GM19455 (cell line): Measurements from ENCODE around the gene TDP1.
A peak's percentile ranks its signal among the peaks of the same experiment; 100 is the strongest.
"Not testable (repeated sequence)": the region's sequence is repeated elsewhere in the genome, so short reads cannot be mapped to it uniquely, and the experiment has no call there.

Experiments used
- ATAC-seq: cut with Tn5 transposase; IDR thresholded peaks from one replicate; pipeline ENCODE4 v1.9.1; 2021; ENCODE audit not compliant: unreplicated experiment

Gene TDP1

GRCh38 chr14:90042496-90043252, 86.9 kb downstream of the TDP1 start:
- ATAC-seq: no peak

DNA sequence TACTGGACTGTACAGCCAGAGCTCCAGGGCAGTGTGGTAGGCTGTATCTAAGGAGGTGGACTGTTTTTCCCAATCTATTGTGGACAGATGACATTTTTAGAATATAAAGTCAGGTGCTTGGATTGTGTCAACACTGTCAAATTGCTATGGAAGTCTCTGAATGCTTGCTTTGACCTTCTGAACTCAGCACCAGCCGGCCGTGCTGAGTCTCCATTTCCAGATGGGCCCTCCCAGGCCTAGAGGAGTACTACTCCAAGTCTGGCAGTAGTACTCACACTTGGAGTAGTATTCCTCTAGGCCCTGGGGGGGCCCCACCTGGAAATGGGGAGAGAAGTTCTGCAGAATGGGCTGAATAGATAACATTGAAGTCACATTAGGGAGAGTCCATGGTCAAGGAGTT, 89.9 kb downstream of the TDP1 start:
- no peak for ATAC-seq

- no peak for ATAC-seq
Observed at GRCh38 chr14:90049390-90049789, 93.7 kb downstream of the TDP1 start.

- no peak for ATAC-seq
Observed at GRCh38 chr14:90050271-90050670, 94.5 kb downstream of the TDP1 start.

DNA sequence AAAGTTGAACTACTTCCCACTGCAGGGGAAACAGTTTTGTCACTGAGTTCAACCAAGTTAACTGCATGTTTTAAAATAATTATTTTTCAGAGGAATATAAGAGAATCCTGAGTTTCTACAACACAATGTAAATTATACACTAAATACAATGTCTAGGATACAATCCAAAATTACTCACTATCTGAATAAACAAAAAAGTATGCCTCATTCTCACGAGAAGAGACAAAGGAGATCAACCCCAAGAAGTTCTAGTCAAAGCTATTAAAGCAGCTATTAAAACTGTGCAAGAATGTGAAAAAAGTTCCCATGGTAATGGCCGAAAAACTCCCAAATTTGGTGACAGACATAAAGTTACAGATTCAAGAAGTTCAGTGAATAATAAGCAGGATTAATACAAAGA, 97.3 kb downstream of the TDP1 start:
- ATAC-seq: no peak

- ATAC-seq: no peak
Observed at GRCh38 chr14:90054803-90055202, 99.1 kb downstream of the TDP1 start.

DNA sequence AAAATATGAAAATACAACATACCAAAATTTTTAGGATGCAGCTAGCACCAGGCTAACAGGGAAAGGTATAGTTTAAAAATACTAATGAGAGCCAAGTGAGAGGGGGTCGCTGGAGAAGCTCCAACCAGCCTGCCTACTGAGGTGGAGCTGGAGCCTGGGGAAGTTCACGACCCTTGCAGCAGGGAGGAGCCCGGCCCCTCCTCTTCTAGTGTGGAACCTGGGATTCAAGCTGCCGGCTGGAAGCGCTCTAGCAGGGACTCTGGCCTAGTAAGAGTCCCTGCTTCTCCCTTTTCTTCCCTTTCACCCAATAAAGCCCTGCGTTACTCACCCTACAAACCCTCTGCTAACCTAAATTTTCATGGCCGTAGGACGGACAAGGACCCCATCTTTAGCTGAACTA, 101.1 kb downstream of the TDP1 start:
- no peak for ATAC-seq

DNA sequence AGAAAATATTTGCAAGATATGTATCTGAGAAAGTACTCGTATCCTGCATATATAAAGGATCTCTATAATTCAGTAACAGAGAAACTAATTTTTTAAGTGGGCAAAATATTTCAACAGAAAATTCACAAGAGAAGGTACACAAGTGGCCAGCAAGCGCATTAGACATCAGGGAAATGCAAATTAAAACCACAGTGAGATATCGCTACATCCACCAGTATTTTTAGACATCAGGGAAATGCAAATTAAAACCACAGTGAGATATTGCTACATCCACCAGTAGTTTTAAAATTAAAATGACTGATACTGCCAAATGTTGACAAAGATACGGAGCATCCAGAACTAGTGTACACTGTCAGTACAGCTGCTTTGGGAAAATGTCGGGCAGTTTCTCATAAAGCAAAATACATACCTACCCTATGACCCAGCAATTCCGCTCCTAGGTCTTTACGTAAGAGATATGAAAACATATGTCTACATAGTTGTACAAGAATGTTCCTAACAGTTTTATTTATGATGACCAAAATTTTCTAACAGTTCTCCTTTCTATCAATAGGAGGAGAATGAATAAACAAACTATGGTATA, 103.2 kb downstream of the TDP1 start:
- no peak for ATAC-seq

DNA sequence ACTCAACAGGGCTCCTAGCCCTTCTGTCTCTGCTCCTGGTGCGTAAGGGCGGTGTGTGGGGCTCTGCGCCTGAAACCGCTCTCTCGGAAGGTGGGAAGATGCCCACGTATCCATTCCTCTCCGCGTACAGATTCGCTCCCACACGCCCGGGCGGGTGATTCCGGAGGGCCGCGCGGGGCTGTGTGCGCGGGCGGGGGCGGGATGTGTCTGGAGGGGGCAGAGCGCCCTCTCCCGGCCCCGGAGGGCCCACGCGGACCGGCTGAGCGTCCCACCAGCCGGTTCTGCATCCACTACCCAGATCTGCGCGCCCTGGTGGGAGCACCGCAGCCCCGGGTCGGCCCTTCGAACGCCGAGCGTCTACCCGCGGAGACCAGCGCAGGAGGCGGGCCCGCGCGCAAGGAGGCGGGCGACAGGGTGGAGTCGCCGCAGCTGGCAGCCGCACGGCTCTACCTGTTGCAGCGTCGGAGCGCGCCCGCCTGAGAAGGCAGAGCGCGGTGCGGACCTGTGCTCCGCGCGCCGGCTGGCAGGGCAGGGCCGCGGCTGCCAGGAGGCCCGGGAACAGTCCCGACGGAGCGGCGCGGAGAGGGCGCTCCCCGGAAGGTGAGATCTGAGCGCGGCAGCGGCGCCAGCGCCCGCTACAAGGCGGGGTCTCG, 104.7 kb downstream of the TDP1 start:
- peak; percentile 54 for ATAC-seq

DNA sequence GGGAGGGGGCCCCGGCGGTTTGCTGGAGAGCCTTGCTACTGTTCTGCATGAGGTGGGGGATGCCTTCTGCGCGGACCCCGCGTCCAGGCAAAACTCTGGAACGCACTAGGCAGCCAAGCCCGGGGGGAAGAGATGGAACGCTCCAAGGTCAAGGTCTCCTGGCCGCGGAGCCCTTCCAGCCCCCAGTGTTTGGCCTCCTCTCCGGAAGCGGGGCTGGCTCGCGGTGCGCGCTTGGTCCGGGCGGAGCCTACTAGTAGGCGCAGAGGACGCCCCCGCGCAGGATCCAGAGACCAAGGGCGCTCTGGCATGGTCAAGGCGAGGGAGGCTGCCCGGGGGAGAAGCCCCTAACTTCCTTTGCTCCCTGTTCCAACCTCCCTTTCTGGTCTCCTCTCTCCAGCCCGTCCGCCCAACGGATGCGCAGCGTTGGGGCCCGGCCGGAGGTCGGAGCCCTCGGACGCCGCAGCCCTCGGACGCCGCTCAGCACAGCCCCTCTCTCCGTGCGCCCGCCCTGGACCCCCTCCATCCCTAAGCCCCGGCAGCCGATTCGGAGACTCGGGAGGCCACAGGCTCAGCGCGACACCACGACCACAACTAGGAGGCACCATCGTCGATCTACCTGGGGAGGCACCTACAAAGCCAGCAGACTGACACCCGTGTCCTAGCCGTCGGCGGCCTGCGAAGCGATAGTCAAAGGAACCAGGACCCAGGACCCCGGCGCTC, 105.4 kb downstream of the TDP1 start:
- ATAC-seq: peak; percentile 45

DNA sequence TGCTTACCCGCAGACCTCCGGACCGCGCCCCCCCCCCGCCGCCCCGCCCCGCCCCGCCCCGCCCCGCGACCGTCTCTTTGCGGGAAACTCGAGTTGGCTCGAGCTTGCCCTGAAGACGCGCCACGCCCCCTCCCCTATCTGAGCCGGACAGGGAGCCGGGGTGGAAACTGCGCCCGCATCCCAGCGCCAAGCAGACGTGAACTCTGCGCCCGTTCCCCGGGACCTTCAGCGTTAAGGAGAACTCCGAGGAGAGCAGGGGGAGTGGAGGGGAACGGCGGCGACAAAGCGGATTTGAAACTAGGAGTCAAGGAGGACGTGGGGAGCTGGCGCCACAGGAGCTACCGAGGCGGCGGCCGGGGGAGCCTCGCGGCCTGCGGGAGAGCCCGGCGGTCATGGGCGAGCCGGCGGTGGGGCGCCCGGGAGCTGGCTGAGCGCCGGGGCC, 106.0 kb downstream of the TDP1 start, which contains the start of gene KCNK13:
Gene KCNK13, plus strand, starts transcription at position 310 of the 442 bp plus-strand sequence. CDS start 212 bp downstream, outside the sequence.
- no peak for ATAC-seq

- no peak for ATAC-seq
Observed at GRCh38 chr14:90062127-90062794, 106.5 kb downstream of the TDP1 start.

- ATAC-seq: no peak
Observed at GRCh38 chr14:90062822-90063539, 107.3 kb downstream of the TDP1 start.

DNA sequence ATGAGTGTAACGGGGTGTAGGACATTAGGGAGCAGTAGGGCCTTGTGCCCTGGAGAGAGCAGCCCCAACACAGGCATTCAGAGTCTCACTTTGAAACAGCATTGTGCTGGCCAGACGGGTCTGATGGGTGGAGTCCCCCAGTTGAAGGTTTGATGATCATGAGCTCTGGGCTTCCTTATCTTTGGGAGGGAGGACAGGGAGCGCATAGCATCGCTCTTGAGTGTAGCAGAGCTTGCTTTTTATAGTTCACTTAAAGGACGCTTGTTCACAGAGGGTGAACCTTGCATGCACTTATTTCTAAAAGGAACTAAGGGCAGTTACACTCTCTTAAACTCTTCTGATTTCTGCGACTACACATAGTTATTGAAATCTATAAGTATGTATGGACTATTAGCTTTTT, 116.6 kb downstream of the TDP1 start:
- no peak for ATAC-seq

GRCh38 chr14:90079576-90079975, 123.8 kb downstream of the TDP1 start:
- ATAC-seq: no peak

DNA sequence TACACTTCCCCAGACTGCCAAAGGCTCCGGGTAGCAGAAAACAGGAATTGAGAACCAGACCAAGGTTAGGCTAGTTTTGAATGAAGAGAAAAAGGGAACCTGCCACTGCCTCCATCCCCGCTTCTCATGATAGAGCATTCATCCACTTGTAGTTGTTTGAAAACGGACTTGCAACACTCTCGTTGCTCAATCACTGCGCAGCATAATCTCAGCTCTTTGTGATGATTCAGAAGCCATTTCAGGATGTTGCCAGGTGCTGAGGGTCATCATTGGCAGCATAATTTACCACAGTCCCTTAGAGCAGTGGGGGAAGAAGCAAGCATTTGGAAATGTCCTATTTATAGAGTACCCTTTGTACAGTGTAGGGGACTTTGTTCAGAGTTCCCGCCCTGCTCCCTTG, 131.7 kb downstream of the TDP1 start:
- ATAC-seq: no peak

GRCh38 chr14:90088176-90088575, 132.4 kb downstream of the TDP1 start:
- no peak for ATAC-seq

- ATAC-seq: not testable (repeated sequence)
Observed at GRCh38 chr14:90089486-90089885, 133.8 kb downstream of the TDP1 start.

GRCh38 chr14:90091393-90091792, 135.7 kb downstream of the TDP1 start:
- no peak for ATAC-seq

DNA sequence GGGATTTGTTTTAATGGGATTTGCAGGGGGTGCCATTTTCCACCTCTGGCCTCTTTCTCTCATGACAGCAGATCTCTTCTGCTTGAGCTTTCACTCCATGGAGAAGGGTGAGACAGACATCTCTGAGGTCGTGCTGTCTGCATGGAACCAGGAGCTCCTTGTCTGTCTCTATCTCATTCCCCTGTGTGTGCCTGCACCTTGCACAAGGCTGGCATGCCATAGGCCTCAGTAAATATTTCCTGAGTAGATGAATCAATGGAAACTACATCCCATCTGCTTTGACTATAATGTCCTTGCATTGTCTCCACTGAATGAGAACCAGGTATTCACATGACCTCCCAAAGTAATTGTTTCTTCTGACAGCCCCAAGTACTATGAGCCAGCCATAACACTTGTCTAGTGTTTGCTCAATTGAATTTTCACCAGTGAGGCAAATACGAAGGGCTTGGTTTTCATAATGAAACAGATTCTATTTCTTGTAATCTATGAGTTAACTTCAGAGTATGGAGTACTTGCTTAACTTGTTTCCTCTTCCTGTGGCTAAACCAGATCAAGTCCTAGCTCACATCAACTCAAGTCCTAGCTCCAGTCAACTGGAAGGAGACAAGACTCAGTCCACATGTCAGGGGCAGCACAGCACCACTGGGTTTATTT, 138.3 kb downstream of the TDP1 start:
- no peak for ATAC-seq
